ENCODE measurements around the gene LGALS9.
"Not testable (repeated sequence)": the region's sequence is repeated elsewhere in the genome, so short reads cannot be mapped to it uniquely, and the experiment has no call there.

Gene LGALS9

GRCh38 chr17:27629260-27629659 is 1.7 kb upstream of the LGALS9 start:
- DNase-seq (ENCODE audit: low read depth in 2 of 2), result not testable (repeated sequence)

- DNase-seq (ENCODE audit: low read depth in 2 of 2), result no peak
Measured at GRCh38 chr17:27631411-27631760, 398 bp downstream of the LGALS9 start.

- no peak for DNase-seq (ENCODE audit: low read depth in 2 of 2)
Measured at GRCh38 chr17:27631897-27632725, 1.1 kb downstream of the LGALS9 start.

GRCh38 chr17:27632766-27633165 is 1.8 kb downstream of the LGALS9 start:
- not testable (repeated sequence) for DNase-seq (ENCODE audit: low read depth in 2 of 2)

- DNase-seq (ENCODE audit: low read depth in 2 of 2), result no peak
Measured at GRCh38 chr17:27633312-27634025, 2.5 kb downstream of the LGALS9 start.

GRCh38 chr17:27634026-27634335 is 3.0 kb downstream of the LGALS9 start:
- no peak for DNase-seq (ENCODE audit: low read depth in 2 of 2)

- no peak for DNase-seq (ENCODE audit: low read depth in 2 of 2)
Measured at GRCh38 chr17:27634776-27635175, 3.8 kb downstream of the LGALS9 start.

GRCh38 chr17:27635275-27635823 is 4.4 kb downstream of the LGALS9 start:
- no peak for DNase-seq (ENCODE audit: low read depth in 2 of 2)

- DNase-seq (ENCODE audit: low read depth in 2 of 2), result not testable (repeated sequence)
Measured at GRCh38 chr17:27636005-27636520, 5.1 kb downstream of the LGALS9 start.

GRCh38 chr17:27637818-27638217 is 6.8 kb downstream of the LGALS9 start:
- not testable (repeated sequence) for DNase-seq (ENCODE audit: low read depth in 2 of 2)

- DNase-seq (ENCODE audit: low read depth in 2 of 2), result not testable (repeated sequence)
Measured at GRCh38 chr17:27638415-27638914, 7.5 kb downstream of the LGALS9 start.

- DNase-seq (ENCODE audit: low read depth in 2 of 2), result no peak
Measured at GRCh38 chr17:27640790-27641189, 9.8 kb downstream of the LGALS9 start.

GRCh38 chr17:27644586-27644985 is 13.6 kb downstream of the LGALS9 start:
- DNase-seq (ENCODE audit: low read depth in 2 of 2), result no peak

- DNase-seq (ENCODE audit: low read depth in 2 of 2), result not testable (repeated sequence)
Measured at GRCh38 chr17:27645621-27646020, 14.6 kb downstream of the LGALS9 start.

- no peak for DNase-seq (ENCODE audit: low read depth in 2 of 2)
Measured at GRCh38 chr17:27646232-27646631, 15.2 kb downstream of the LGALS9 start.

- DNase-seq (ENCODE audit: low read depth in 2 of 2), result no peak
Measured at GRCh38 chr17:27647765-27648164, 16.8 kb downstream of the LGALS9 start.

GRCh38 chr17:27649111-27649571 is 18.2 kb downstream of the LGALS9 start:
- not testable (repeated sequence) for DNase-seq (ENCODE audit: low read depth in 2 of 2)

GRCh38 chr17:27649929-27650328 is 18.9 kb downstream of the LGALS9 start:
- DNase-seq (ENCODE audit: low read depth in 2 of 2), result no peak

GRCh38 chr17:27650836-27651235 is 19.8 kb downstream of the LGALS9 start:
- DNase-seq (ENCODE audit: low read depth in 2 of 2), result no peak

- DNase-seq (ENCODE audit: low read depth in 2 of 2), result peak; percentile 41 to 49
Measured at GRCh38 chr17:27651411-27652345, 20.7 kb downstream of the LGALS9 start.

- DNase-seq (ENCODE audit: low read depth in 2 of 2), result not testable (repeated sequence)
Measured at GRCh38 chr17:27653449-27653971, 22.5 kb downstream of the LGALS9 start.

Data from stimulated activated CD8-positive, alpha-beta memory T cell treated with anti-CD3 and anti-CD28 coated beads, Interleukin-15, amount 100 ng/mL, for 48 hours (primary cell).